ENCODE data around the gene CTPS1. TPM values are rescaled to one million over a fixed set of nuclear protein-coding genes. Genes with fewer than 3 reads are reported as not detected.

Gene CTPS1
- total RNA-seq, 4 donors from 2014 or later: 9.5 to 24.3 (median 14.7) TPM

DNA sequence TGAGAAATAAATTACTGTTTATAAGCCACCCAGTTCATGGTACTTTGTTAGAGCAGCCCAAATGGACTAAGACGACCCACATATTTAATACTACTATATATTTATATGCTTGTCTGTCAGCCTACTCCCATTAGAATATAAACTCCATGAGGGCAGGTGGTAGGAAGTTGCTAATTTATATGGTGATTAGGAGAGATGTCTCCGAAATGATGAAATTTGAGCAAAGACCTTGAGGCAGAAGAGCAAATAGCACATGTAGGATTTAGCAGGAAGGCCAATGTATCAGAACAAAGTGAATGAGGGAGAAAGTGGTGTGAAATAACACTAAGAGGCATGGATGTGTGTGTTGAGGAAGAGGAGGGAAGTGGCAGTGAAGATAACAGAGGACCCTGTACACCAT lies 52.7 kb downstream of the CTPS1 start:
- ATAC-seq: no peak
- intact Hi-C loops (cut with DNase I; ENCODE audit: low total_unique reads): no loop called here
- in situ Hi-C loops (cut with MboI; ENCODE audit: low sequenced_read_pairs in 4 of 4): loop anchor here in 1 of 4 donors (25.0 kb wide), 1 partner anchor 205 kb away; the partner anchor contains the start of gene SCMH1

DNA sequence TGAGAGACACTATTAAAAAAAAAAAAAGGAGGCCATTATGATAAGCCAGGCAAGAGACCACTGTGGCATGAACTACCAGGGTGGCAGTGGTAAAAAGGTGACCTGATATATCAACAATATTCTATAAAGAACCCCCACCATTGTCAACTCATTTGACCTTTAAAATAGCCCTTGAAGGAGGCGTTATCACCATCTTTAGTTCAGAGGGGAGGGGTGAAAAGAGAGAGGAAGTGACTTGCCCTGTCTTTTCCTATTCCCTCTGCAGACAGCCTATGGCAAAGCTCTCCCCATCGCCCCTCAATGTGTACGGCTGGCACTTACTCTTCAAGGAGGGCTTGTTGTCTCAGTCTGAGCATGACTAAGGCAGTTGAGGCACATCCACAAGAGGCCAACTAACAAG lies 53.8 kb downstream of the CTPS1 start:
- H3K9me3 ChIP-seq: no peaks in the 10 kb centered on the region
- H3K27me3 ChIP-seq: no peaks in the 10 kb centered on the region
- no peak overlapping the region for H3K27ac ChIP-seq
- peaks cover 0 to 55% of the 10 kb centered on the region in 2 donors for H3K36me3 ChIP-seq
- intact Hi-C loops (cut with DNase I; ENCODE audit: low total_unique reads): no loop called here
- H3K4me1 ChIP-seq: no peaks in the 10 kb centered on the region
- H3K4me3 ChIP-seq: no peak overlapping the region
- in situ Hi-C loops (cut with MboI; ENCODE audit: low sequenced_read_pairs in 4 of 4): loop anchor here in 1 of 4 donors (25.0 kb wide), 1 partner anchor 204 kb away; the partner anchor contains the start of gene SCMH1
- TF ChIP-seq, protein P1, sequence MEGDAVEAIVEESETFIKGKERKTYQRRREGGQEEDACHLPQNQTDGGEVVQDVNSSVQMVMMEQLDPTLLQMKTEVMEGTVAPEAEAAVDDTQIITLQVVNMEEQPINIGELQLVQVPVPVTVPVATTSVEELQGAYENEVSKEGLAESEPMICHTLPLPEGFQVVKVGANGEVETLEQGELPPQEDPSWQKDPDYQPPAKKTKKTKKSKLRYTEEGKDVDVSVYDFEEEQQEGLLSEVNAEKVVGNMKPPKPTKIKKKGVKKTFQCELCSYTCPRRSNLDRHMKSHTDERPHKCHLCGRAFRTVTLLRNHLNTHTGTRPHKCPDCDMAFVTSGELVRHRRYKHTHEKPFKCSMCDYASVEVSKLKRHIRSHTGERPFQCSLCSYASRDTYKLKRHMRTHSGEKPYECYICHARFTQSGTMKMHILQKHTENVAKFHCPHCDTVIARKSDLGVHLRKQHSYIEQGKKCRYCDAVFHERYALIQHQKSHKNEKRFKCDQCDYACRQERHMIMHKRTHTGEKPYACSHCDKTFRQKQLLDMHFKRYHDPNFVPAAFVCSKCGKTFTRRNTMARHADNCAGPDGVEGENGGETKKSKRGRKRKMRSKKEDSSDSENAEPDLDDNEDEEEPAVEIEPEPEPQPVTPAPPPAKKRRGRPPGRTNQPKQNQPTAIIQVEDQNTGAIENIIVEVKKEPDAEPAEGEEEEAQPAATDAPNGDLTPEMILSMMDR (IDR thresholded peaks at IDR 0.05 in 4 of 5, conservative IDR thresholded peaks at IDR 0.05 in 1 of 5): no peak
- no peak for TF ChIP-seq POLR2A (IDR thresholded peaks at IDR 0.05)
- DNase-seq (no peak), ATAC-seq (no peak)

More for the DNA sequence above, 52.7 kb downstream of the CTPS1 start:
- Histone ChIP-seq H3K4me3 (no peak overlapping the region), H3K9me3 (no peaks in the 10 kb centered on the region), H3K36me3 (peaks cover 0 to 52% of the 10 kb centered on the region in 2 donors), H3K27ac (no peak overlapping the region), H3K27me3 (no peaks in the 10 kb centered on the region), H3K4me1 (no peaks in the 10 kb centered on the region)
- DNase-seq: no peak
- TF ChIP-seq POLR2A (IDR thresholded peaks at IDR 0.05): no peak
- TF ChIP-seq, protein P1 (IDR thresholded peaks at IDR 0.05 in 4 of 5, conservative IDR thresholded peaks at IDR 0.05 in 1 of 5): no peak

DNA sequence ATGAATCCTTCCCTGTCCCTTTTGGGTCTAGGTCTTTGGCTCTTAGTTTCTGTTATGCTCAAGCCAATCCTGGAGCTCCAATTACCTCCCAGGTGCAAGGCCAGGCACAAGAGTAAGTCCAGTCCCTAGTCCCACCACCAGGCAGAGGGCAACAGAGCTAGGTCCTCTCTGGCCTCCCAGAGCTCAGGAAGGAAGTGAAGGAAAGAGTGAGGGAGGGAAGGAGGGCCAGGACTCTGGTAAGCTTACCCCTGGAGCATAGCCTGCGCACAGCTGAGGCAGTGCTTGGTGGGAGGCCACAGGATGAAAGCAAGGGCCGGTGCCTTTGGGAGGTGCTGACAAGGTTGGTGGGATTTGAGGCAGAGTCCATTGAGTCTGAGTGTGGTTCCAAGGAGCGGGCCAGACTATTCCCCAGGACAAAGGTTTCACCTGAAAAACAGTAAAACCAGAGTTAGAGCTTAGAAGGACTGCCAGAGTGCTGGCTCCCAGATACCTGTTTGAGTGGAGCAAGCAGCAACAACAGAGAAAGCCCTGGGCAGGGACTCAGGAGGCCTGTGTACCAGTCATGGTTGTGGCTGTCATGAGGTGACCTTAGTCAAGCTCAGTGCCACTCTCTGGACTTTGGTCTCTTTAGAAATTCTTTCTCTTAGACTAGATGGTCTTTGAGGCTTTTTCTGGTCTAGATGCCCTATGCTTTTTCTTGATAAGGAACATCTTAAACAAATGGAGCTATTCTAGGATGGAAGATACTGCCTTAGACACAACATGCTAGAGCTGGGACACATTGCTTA lies 57.8 kb downstream of the CTPS1 start:
- Histone ChIP-seq H3K4me3 (no peak overlapping the region), H3K4me1 (no peaks in the 10 kb centered on the region), H3K27ac (no peak overlapping the region), H3K9me3 (no peaks in the 10 kb centered on the region), H3K27me3 (no peaks in the 10 kb centered on the region), H3K36me3 (peaks cover 0 to 45% of the 10 kb centered on the region in 2 donors)
- TF ChIP-seq POLR2A (IDR thresholded peaks at IDR 0.05): no peak
- TF ChIP-seq, protein P1 (IDR thresholded peaks at IDR 0.05 in 4 of 5, conservative IDR thresholded peaks at IDR 0.05 in 1 of 5): no peak
- no peak for DNase-seq
- intact Hi-C loops (cut with DNase I; ENCODE audit: low total_unique reads): no loop called here
- no peak for ATAC-seq
- in situ Hi-C loops (cut with MboI; ENCODE audit: low sequenced_read_pairs in 4 of 4): loop anchor here in 1 of 4 donors (25.0 kb wide), 1 partner anchor 200 kb away; the partner anchor contains the start of gene SCMH1

DNA sequence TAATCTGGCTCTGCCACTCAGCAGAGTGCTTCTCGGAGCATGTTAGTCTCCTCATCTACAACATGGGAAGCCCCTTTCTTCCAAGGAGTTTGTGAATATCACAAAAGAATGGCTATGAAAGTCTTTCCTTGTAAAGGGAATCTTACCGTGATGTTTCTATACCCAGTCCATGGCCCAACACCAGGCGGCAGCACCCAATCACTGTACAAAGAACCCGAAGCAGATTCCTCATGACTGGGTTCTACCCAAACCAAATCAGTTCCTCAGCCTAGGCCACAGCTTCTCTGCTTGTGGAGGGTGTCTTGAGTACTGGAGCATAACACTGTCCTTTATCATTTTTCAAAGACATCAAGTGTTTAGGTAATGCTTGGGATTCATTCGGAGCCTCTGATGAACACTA lies 58.6 kb downstream of the CTPS1 start:
- Histone ChIP-seq H3K36me3 (peaks cover 0 to 42% of the 10 kb centered on the region in 2 donors), H3K4me3 (no peak overlapping the region)
- in situ Hi-C loops (cut with MboI; ENCODE audit: low sequenced_read_pairs in 4 of 4): loop anchor here in 1 of 4 donors (25.0 kb wide), 1 partner anchor 199 kb away; the partner anchor contains the start of gene SCMH1

More for the DNA sequence above, 58.6 kb downstream of the CTPS1 start:
- no peaks in the 10 kb centered on the region for H3K9me3 ChIP-seq
- DNase-seq (no peak), ATAC-seq (no peak)
- intact Hi-C loops (cut with DNase I; ENCODE audit: low total_unique reads): no loop called here
- no peaks in the 10 kb centered on the region for H3K4me1 ChIP-seq
- TF ChIP-seq POLR2A (IDR thresholded peaks at IDR 0.05): no peak
- TF ChIP-seq, protein P1 (IDR thresholded peaks at IDR 0.05 in 4 of 5, conservative IDR thresholded peaks at IDR 0.05 in 1 of 5): no peak
- no peak overlapping the region for H3K27ac ChIP-seq
- H3K27me3 ChIP-seq: no peaks in the 10 kb centered on the region

Data from gastrocnemius medialis (tissue), 4 donors.